IMR-90 (cell line): ENCODE data around the gene CHD9. TPM values are rescaled to one million over a fixed set of nuclear protein-coding genes. Genes with fewer than 3 reads are reported as not detected.

Source experiments
- ATAC-seq: fragments of 200-7000 bp; cut with Tn5 transposase; 2 replicates; pipeline ENCODE4 v1.9.1; 2020; ENCODE audit warnings: low read depth, mild to moderate bottlenecking, moderate library complexity
- BruUV-seq: library from RNA; stranded (reverse); fragments of 400-500 nt; replicated peaks from 2 replicates; lab custom pipeline; 2021; lab: Mats Ljungman, UMichigan
- CTCF ChIA-PET: fragments of 300-600 bp; formaldehyde crosslinking; extraction: SDS; loops from one replicate; lab custom pipeline; 2021; ENCODE audit warnings: antibody characterized with exemption; lab: Yijun Ruan, JAX
- POLR2A ChIA-PET: fragments of 300-600 bp; sonication (Branson Sonifier 250); formaldehyde crosslinking; loops from one replicate; lab custom pipeline; 2022; ENCODE audit warnings: antibody characterized with exemption; ENCODE audit not compliant: unreplicated experiment; lab: Charles Lee
- DNase-seq: peaks from one replicate; pipeline ENCODE4 v3.0.0; 2013
- H2AFZ ChIP-seq: replicated peaks from 2 replicates; pipeline ENCODE3; 2013; ENCODE audit warnings: low read length, mild to moderate bottlenecking; ENCODE audit not compliant: poor library complexity
- H2AK5ac ChIP-seq: 2 replicates; pipeline ENCODE4 v1.6.1; 2013; ENCODE audit warnings: low read depth, low read length, inconsistent platforms
- H2AK9ac ChIP-seq: replicated peaks from 2 replicates; pipeline ENCODE3; 2013; ENCODE audit warnings: mild to moderate bottlenecking, low read depth, low read length, moderate library complexity; ENCODE audit not compliant: poor library complexity
- H2BK120ac ChIP-seq: 2 replicates; pipeline ENCODE4 v1.6.1; 2013; ENCODE audit warnings: low read depth, low read length, inconsistent platforms
- H2BK15ac ChIP-seq: 3 replicates; pipeline ENCODE4 v1.6.1; 2013; ENCODE audit warnings: low read depth, low read length, inconsistent platforms
- H2BK20ac ChIP-seq: 2 replicates; pipeline ENCODE4 v1.6.1; 2013; ENCODE audit warnings: low read depth, mild to moderate bottlenecking, inconsistent platforms, low read length, moderate library complexity
- H2BK5ac ChIP-seq: 2 replicates; pipeline ENCODE4 v1.6.1; 2013; ENCODE audit warnings: mild to moderate bottlenecking, low read depth, low read length, inconsistent platforms; ENCODE audit not compliant: poor library complexity, severe bottlenecking
- H3K14ac ChIP-seq: replicated peaks from 2 replicates; pipeline ENCODE4 v1.6.1; 2013; ENCODE audit warnings: low read depth, low read length, inconsistent platforms
- H3K18ac ChIP-seq: 2 replicates; pipeline ENCODE4 v1.6.1; 2013; ENCODE audit warnings: low read depth, low read length, control low read depth
- H3K23ac ChIP-seq: 2 replicates; pipeline ENCODE4 v1.6.1; 2013; ENCODE audit warnings: low read depth, low read length, inconsistent platforms
- H3K27ac ChIP-seq: 2 replicates; pipeline ENCODE4 v1.5.1; 2013; ENCODE audit warnings: mild to moderate bottlenecking, control low read depth, low read length; ENCODE audit not compliant: insufficient read depth
- H3K27me3 ChIP-seq: 2 replicates; pipeline ENCODE4 v1.6.1; 2013; ENCODE audit warnings: low read length; ENCODE audit not compliant: control insufficient read depth, insufficient read depth
- H3K36me3 ChIP-seq: 2 replicates; pipeline ENCODE4 v1.6.1; 2013; ENCODE audit warnings: low read length, mixed read lengths; ENCODE audit not compliant: control insufficient read depth, insufficient read depth
- H3K4ac ChIP-seq: 2 replicates; pipeline ENCODE4 v1.6.1; 2013; ENCODE audit warnings: low read depth, low read length, inconsistent platforms
- H3K4me1 ChIP-seq: 2 replicates; pipeline ENCODE4 v1.6.1; 2013; ENCODE audit warnings: low read length, mixed read lengths; ENCODE audit not compliant: control insufficient read depth, insufficient read depth
- H3K4me2 ChIP-seq: 2 replicates; pipeline ENCODE4 v1.6.1; 2013; ENCODE audit warnings: low read depth, mild to moderate bottlenecking, control low read depth, low read length, moderate library complexity
- H3K4me3 ChIP-seq: 2 replicates; pipeline ENCODE4 v1.5.1; 2013; ENCODE audit warnings: low read depth, mild to moderate bottlenecking, control low read depth, low read length, moderate library complexity; ENCODE audit not compliant: insufficient read depth
- H3K56ac ChIP-seq: 2 replicates; pipeline ENCODE4 v1.6.1; 2013; ENCODE audit warnings: low read length, inconsistent platforms; ENCODE audit not compliant: insufficient read depth; ENCODE audit errors: extremely low read depth
- H3K79me1 ChIP-seq, 2 experiments: 2 replicates each; pipeline ENCODE4 v1.6.1; 2013; ENCODE audit warnings: low read length in 2 of 2, inconsistent platforms in 1 of 2, low read depth in 1 of 2
- H3K9ac ChIP-seq: 2 replicates; pipeline ENCODE4 v1.6.1; 2013; ENCODE audit warnings: low read depth, low read length, control low read depth
- H3K9me1 ChIP-seq: 2 replicates; pipeline ENCODE4 v1.6.1; 2013; ENCODE audit warnings: low read length, inconsistent platforms; ENCODE audit not compliant: insufficient read depth
- H3K9me3 ChIP-seq: 2 replicates; pipeline ENCODE4 v1.6.1; 2013; ENCODE audit warnings: low read length; ENCODE audit not compliant: control insufficient read depth, insufficient read depth
- H4K20me1 ChIP-seq: 2 replicates; pipeline ENCODE4 v1.6.1; 2013; ENCODE audit warnings: low read length, inconsistent platforms; ENCODE audit not compliant: insufficient read depth
- H4K5ac ChIP-seq: 2 replicates; pipeline ENCODE4 v1.6.1; 2013; ENCODE audit warnings: mild to moderate bottlenecking, low read depth, low read length, control low read depth
- H4K8ac ChIP-seq, 2 experiments: 2 replicates each; pipeline ENCODE4 v1.6.1; 2013; ENCODE audit warnings: low read depth in 2 of 2, low read length in 2 of 2, control low read depth in 1 of 2, inconsistent platforms in 1 of 2
- H4K91ac ChIP-seq: 2 replicates; pipeline ENCODE4 v1.6.1; 2013; ENCODE audit warnings: low read depth, low read length, inconsistent platforms; ENCODE audit not compliant: insufficient read depth
- BHLHE40 ChIP-seq: fragments of 150-350 bp; IDR thresholded peaks from 2 replicates; pipeline ENCODE4 v1.6.1; 2016; ENCODE audit warnings: mild to moderate bottlenecking, low read depth, low read length
- CEBPB ChIP-seq: IDR thresholded peaks from 2 replicates; pipeline ENCODE4 v1.6.1; 2012; ENCODE audit warnings: low read depth, low read length, improper control_type of control experiment
- CHD1 ChIP-seq: IDR thresholded peaks from 2 replicates; pipeline ENCODE4 v1.6.1; 2012; ENCODE audit warnings: low read depth, low read length, improper control_type of control experiment
- FOS ChIP-seq: fragments of 150-350 bp; IDR thresholded peaks from 2 replicates; pipeline ENCODE4 v1.6.1; 2016; ENCODE audit warnings: low read depth, low read length
- MAFK ChIP-seq: IDR thresholded peaks from 2 replicates; pipeline ENCODE4 v1.6.1; 2012; ENCODE audit warnings: low read depth, low read length, improper control_type of control experiment
- MAZ ChIP-seq: IDR thresholded peaks from 2 replicates; pipeline ENCODE4 v1.6.1; 2012; ENCODE audit warnings: low read depth, mild to moderate bottlenecking, low read length, improper control_type of control experiment, moderate library complexity, borderline replicate concordance
- MXI1 ChIP-seq: IDR thresholded peaks from 2 replicates; pipeline ENCODE4 v1.6.1; 2012; ENCODE audit warnings: low read depth, mild to moderate bottlenecking, low read length, moderate library complexity, borderline replicate concordance
- NFE2L2 ChIP-seq: fragments of 150-350 bp; IDR thresholded peaks from 2 replicates; pipeline ENCODE4 v1.6.1; 2016; ENCODE audit warnings: low read depth, mild to moderate bottlenecking, low read length
- POLR2A ChIP-seq: IDR thresholded peaks from 2 replicates; pipeline ENCODE4 v1.6.1; 2012; ENCODE audit warnings: mild to moderate bottlenecking, low read depth, low read length
- RAD21 ChIP-seq: IDR thresholded peaks from 2 replicates; pipeline ENCODE4 v1.6.1; 2012; ENCODE audit warnings: low read length, improper control_type of control experiment
- RFX5 ChIP-seq: IDR thresholded peaks from 2 replicates; pipeline ENCODE4 v1.8.0; 2012; ENCODE audit warnings: low read depth, mild to moderate bottlenecking, low read length, moderate library complexity
- SMC3 ChIP-seq: fragments of 150-350 bp; IDR thresholded peaks from 2 replicates; pipeline ENCODE4 v1.6.1; 2016; ENCODE audit warnings: low read depth, mild to moderate bottlenecking, antibody characterized with exemption, low read length, moderate library complexity
- WGBS, 2 experiments: methylation state at CpG; one replicate each; pipeline versions ENCODE4 v1.1.5 to v1.1.7; 2013; ENCODE audit warnings: missing lambda C conversion rate in 2 of 2; ENCODE audit not compliant: insufficient read length in 1 of 2; ENCODE audit errors: extremely low coverage in 2 of 2; 5-methylcytosine and 5-hydroxymethylcytosine counted together
- dilution Hi-C: fragments of 300-500 bp; cut with HindIII; formaldehyde crosslinking; loops from one replicate; pipeline ENCODE4 v1.14.3; 2018; ENCODE audit warnings: low sequenced_read_pairs; ENCODE audit not compliant: unreplicated experiment
- in situ Hi-C: fragments of 300-500 bp; cut with MboI; formaldehyde crosslinking; loops from 3 replicates; pipeline ENCODE4 v1.14.3; 2019; ENCODE audit warnings: low sequenced_read_pairs, inconsistent platforms, mixed read lengths
- intact Hi-C: fragments of 100-400 bp; cut with micrococcal nuclease; formaldehyde crosslinking; loops from 2 replicates; pipeline ENCODE4 v1.10.0; 2022
- polyA plus RNA-seq, 3 experiments: library from polyadenylated mRNA; depleted of rRNA; stranded (reverse); fragments of >200 nt; gene quantifications; 2 replicates each; pipeline ENCODE4 v1.2.3, GENCODE V29; 2012; ENCODE audit warnings: low replicate concordance in 1 of 3
- total RNA-seq: library from RNA; depleted of rRNA; stranded (reverse); fragments of >200 nt; gene quantifications from 2 replicates; pipeline ENCODE4 v1.2.3, GENCODE V29; 2012
- TF ChIP-seq, protein P1 (sequence below): fragments of 150-350 bp; IDR thresholded peaks from 2 replicates; pipeline ENCODE4 v1.6.1; 2016; ENCODE audit warnings: low read depth, mild to moderate bottlenecking, low read length, moderate library complexity, borderline replicate concordance

Gene CHD9
- total and polyA plus RNA-seq, 2 of the 4 experiments (the other 2 are of a cell fraction), result 9.1 to 48.8 TPM

DNA sequence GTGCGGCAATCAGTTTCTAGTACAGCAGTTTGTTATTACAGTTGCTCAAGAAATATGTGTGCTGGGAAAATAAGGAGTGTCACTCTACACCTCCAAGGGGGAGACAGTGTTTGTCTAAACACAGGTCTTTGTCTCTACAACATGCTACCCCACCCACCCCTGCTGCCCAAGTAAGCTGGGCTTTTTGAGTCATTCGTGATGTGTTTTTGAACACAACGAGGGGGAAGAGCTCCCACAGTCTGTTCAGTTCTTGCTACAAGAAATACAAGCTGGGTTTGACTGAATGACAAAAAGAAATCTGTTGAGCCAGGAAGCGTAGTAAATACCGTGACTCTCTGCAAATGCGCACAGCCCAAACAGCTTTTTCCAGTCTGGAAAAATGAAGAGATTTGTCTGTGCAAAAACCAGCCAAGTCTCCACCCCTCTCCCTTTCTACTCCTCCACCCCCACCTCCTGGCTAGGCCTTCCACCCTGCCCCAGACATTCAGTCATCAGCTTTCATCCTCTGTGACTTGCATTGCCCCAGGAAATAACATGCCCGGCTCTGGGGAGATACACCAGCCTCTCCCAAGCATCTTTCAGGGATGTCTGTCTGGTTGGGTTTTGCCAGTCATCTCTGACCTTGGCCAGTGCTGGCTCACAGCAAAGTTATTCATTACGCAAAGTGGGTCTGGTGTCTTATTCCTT, 25.7 kb downstream of the CHD9 start:
- Histone ChIP-seq H3K4me3 (peak overlapping the region; percentile 4; the same call in 1 of the 2 replicates), H4K20me1 (peaks cover 13% of the 10 kb centered on the region; the same call in 1 of the 2 replicates), H3K9me1 (peaks cover 35% of the 10 kb centered on the region), H3K27ac (peak overlapping the region; percentile 76; the same call in 1 of the 2 replicates), H3K18ac (peak overlapping the region; percentile 70), H2BK120ac (peak overlapping the region; percentile 64), H3K9me3 (no peaks in the 10 kb centered on the region), H3K4me1 (peaks cover 19% of the 10 kb centered on the region), H3K27me3 (no peaks in the 10 kb centered on the region), H3K79me1 (peaks cover 39 to 69% of the 10 kb centered on the region in 2 experiments), H3K23ac (peak overlapping the region; percentile 76), H3K4me2 (peak overlapping the region; percentile 78), H4K5ac (peak overlapping the region; percentile 26), H2AK5ac (no peak overlapping the region), H2AFZ (peak overlapping the region; percentile 68), H2AK9ac (peak overlapping the region; percentile 53), H4K8ac (peak overlapping the region; percentile 1 to 51; a peak in 2 of 4 replicates), H3K9ac (peak overlapping the region; percentile 14; the same call in 1 of the 2 replicates), H2BK20ac (no peak overlapping the region), H3K36me3 (no peaks in the 10 kb centered on the region), H2BK15ac (no peak overlapping the region), H3K56ac (peak overlapping the region; percentile 30), H3K14ac (peak overlapping the region; percentile 71), H2BK5ac (peak overlapping the region; percentile 73), H3K4ac (peak overlapping the region; percentile 82), H4K91ac (peak overlapping the region; percentile 58)
- intact Hi-C loops (loop anchor here (2.0 kb wide), 1 partner anchor 26 kb away; the partner anchor contains the start of gene CHD9), dilution Hi-C loops (no loop called here), in situ Hi-C loops (no loop called here)
- ChIA-PET POLR2A (interaction anchor here (0.6 to 0.7 kb wide), 3 partner anchors 25 to 139 kb away, joined by 3 read pairs; no protein-coding TSS in a partner anchor), CTCF (interaction anchor here (1.0 to 1.1 kb wide), 2 partner anchors 25 to 203 kb away, joined by 3 to 4 read pairs; partner anchors contain the start of gene CHD9)
- TF ChIP-seq RFX5 (no peak), SMC3 (peak; percentile 15; the same call in 1 of the 2 replicates), FOS (peak; percentile 91), CHD1 (peak; percentile 38; the same call in 1 of the 2 replicates), NFE2L2 (peak; percentile 87), POLR2A (no peak), RAD21 (no peak), MXI1 (no peak; the same call in 1 of the 2 replicates), BHLHE40 (peak; percentile 32; the same call in 1 of the 2 replicates), MAZ (peak; percentile 63; the same call in 1 of the 2 replicates), MAFK (no peak), CEBPB (peak; percentile 78)
- TF ChIP-seq, protein P1, sequence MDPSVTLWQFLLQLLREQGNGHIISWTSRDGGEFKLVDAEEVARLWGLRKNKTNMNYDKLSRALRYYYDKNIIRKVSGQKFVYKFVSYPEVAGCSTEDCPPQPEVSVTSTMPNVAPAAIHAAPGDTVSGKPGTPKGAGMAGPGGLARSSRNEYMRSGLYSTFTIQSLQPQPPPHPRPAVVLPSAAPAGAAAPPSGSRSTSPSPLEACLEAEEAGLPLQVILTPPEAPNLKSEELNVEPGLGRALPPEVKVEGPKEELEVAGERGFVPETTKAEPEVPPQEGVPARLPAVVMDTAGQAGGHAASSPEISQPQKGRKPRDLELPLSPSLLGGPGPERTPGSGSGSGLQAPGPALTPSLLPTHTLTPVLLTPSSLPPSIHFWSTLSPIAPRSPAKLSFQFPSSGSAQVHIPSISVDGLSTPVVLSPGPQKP, result no peak
- peak; percentile 92 for ATAC-seq
- no TSS peak for BruUV-seq
- 0% methylated on average over 2 of the region's 8 CpGs; no CpG with 5 or more reads in 1 of the 2 experiments for WGBS, 2 experiments
- peak; percentile 89 for DNase-seq
